Neural progenitor cell (in vitro differentiated cells): ENCODE data around the gene GUCD1. TPM values are rescaled to one million over a fixed set of nuclear protein-coding genes. Genes with fewer than 3 reads are reported as not detected.

ENCODE experiments used
- DNase-seq: peaks from one replicate; pipeline ENCODE4 v3.0.0-alpha.2; 2016; ENCODE audit warnings: low spot score
- H2AFZ ChIP-seq: fragments of 200-600 bp; sonication (generic); replicated peaks from 2 replicates; pipeline ENCODE4 v1.6.1; 2016; ENCODE audit warnings: antibody characterized with exemption
- H3F3A ChIP-seq: fragments of 200-600 bp; sonication (generic); 2 replicates; pipeline ENCODE4 v1.6.1; 2016; ENCODE audit warnings: antibody characterized with exemption, low read depth
- H3K27ac ChIP-seq: fragments of 200-600 bp; sonication (generic); 2 replicates; pipeline ENCODE4 v1.5.1; 2016; ENCODE audit warnings: mild to moderate bottlenecking
- H3K27me3 ChIP-seq: fragments of 200-600 bp; sonication (generic); 2 replicates; pipeline ENCODE4 v1.6.1; 2016; ENCODE audit warnings: mild to moderate bottlenecking, moderate library complexity
- H3K36me3 ChIP-seq: fragments of 200-600 bp; sonication (generic); 2 replicates; pipeline ENCODE4 v1.5.1; 2016
- H3K4me1 ChIP-seq: fragments of 200-600 bp; sonication (generic); 2 replicates; pipeline ENCODE4 v1.6.1; 2016; ENCODE audit warnings: mixed run types
- H3K4me2 ChIP-seq: fragments of 200-600 bp; sonication (generic); 2 replicates; pipeline ENCODE4 v1.6.1; 2016
- H3K4me3 ChIP-seq: fragments of 200-600 bp; sonication (generic); 2 replicates; pipeline ENCODE4 v1.5.1; 2016
- H3K79me2 ChIP-seq: fragments of 200-600 bp; sonication (generic); 2 replicates; pipeline ENCODE4 v1.6.1; 2016; ENCODE audit warnings: low read depth
- H3K9ac ChIP-seq: fragments of 200-600 bp; sonication (generic); 2 replicates; pipeline ENCODE4 v1.6.1; 2016
- H3K9me3 ChIP-seq: fragments of 200-600 bp; sonication (generic); 2 replicates; pipeline ENCODE4 v1.5.1; 2016; ENCODE audit warnings: low read depth
- H4K20me1 ChIP-seq: fragments of 200-600 bp; sonication (generic); 2 replicates; pipeline ENCODE4 v1.6.1; 2016; ENCODE audit warnings: low read depth
- H3K27ac Mint-ChIP-seq: 3 replicates; pipeline ENCODE4 v1.8.0; 2021; ENCODE audit warnings: mixed read lengths
- H3K27me3 Mint-ChIP-seq: 2 replicates; pipeline ENCODE4 v1.8.0; 2022; ENCODE audit warnings: low read depth, mild to moderate bottlenecking, inconsistent platforms, moderate library complexity, mixed read lengths; ENCODE audit not compliant: insufficient read depth
- H3K36me3 Mint-ChIP-seq: 3 replicates; pipeline ENCODE4 v1.8.0; 2021; ENCODE audit warnings: mixed read lengths
- H3K4me1 Mint-ChIP-seq: 3 replicates; pipeline ENCODE4 v1.8.0; 2021; ENCODE audit warnings: mixed read lengths
- H3K4me3 Mint-ChIP-seq: 3 replicates; pipeline ENCODE4 v1.8.0; 2021; ENCODE audit warnings: mild to moderate bottlenecking, moderate library complexity, mixed read lengths
- H3K9me3 Mint-ChIP-seq: 3 replicates; pipeline ENCODE4 v1.8.0; 2020; ENCODE audit warnings: mixed read lengths
- EZH2 ChIP-seq: fragments of 200-600 bp; sonication (generic); IDR thresholded peaks from 2 replicates; pipeline ENCODE4 v1.6.1; 2017; ENCODE audit warnings: antibody characterized with exemption, mild to moderate bottlenecking, moderate library complexity
- EZH2phosphoT487 ChIP-seq: fragments of 200-600 bp; sonication (generic); IDR thresholded peaks from 2 replicates; pipeline ENCODE4 v1.6.1; 2017; ENCODE audit warnings: antibody characterized with exemption
- total RNA-seq: library from RNA; depleted of rRNA; stranded (reverse); fragments of >200 nt; gene quantifications from 2 replicates; pipeline ENCODE4 v1.2.3, GENCODE V29; 2015; ENCODE audit warnings: low replicate concordance
- TF ChIP-seq, protein P1 (sequence below): fragments of 200-600 bp; sonication (generic); IDR thresholded peaks from 2 replicates; pipeline ENCODE4 v1.5.1; 2017; ENCODE audit warnings: antibody characterized with exemption, mild to moderate bottlenecking

GUCD1 gene
- total RNA-seq, 1 donor from 2014 or later: 31.0 TPM

DNA sequence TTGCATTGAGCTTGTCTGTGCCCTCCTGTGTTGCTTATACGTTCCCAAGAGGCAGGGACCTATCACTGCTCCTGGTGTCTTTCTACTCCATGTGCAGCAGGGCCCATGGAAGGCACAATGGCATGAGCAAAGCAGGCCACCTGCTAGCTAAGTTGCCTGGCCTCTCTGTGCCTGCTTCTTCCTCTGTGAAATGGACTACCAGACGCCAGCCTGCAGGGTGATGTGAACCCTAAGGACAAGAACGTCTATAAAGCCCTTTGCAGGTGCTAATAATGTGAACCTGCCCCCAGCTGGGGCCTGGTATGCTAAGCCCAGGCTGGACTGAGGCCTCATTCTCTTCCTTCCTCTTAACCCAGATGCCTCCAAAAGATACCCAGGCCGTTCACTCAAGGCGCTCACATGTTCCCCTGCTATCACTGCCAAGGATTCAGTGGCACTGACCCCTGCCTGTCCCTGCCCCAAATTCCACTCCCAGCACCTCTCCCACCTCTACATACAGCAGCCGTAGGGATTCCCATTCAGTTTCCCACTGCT is 4.0 kb downstream of the GUCD1 start:
- peaks cover 34% of the 10 kb centered on the region for H4K20me1 ChIP-seq
- H3K4me1 ChIP-seq: peaks cover 9% of the 10 kb centered on the region
- no peak overlapping the region for H3K4me2 ChIP-seq
- Mint-ChIP-seq H3K4me1 (peaks cover 20% of the 10 kb centered on the region), H3K36me3 (peaks cover 19% of the 10 kb centered on the region), H3K27me3 (peaks cover 3% of the 10 kb centered on the region), H3K27ac (no peak overlapping the region), H3K9me3 (no peaks in the 10 kb centered on the region), H3K4me3 (peak overlapping the region; percentile 55)
- no peak overlapping the region for H3K4me3 ChIP-seq
- no peaks in the 10 kb centered on the region for H3K9me3 ChIP-seq
- H3K27me3 ChIP-seq: no peaks in the 10 kb centered on the region
- H2AFZ ChIP-seq: no peak overlapping the region
- H3K79me2 ChIP-seq: peaks cover 64% of the 10 kb centered on the region
- no peak overlapping the region for H3K9ac ChIP-seq
- TF ChIP-seq, protein P1, sequence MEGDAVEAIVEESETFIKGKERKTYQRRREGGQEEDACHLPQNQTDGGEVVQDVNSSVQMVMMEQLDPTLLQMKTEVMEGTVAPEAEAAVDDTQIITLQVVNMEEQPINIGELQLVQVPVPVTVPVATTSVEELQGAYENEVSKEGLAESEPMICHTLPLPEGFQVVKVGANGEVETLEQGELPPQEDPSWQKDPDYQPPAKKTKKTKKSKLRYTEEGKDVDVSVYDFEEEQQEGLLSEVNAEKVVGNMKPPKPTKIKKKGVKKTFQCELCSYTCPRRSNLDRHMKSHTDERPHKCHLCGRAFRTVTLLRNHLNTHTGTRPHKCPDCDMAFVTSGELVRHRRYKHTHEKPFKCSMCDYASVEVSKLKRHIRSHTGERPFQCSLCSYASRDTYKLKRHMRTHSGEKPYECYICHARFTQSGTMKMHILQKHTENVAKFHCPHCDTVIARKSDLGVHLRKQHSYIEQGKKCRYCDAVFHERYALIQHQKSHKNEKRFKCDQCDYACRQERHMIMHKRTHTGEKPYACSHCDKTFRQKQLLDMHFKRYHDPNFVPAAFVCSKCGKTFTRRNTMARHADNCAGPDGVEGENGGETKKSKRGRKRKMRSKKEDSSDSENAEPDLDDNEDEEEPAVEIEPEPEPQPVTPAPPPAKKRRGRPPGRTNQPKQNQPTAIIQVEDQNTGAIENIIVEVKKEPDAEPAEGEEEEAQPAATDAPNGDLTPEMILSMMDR: no peak
- no peak for TF ChIP-seq EZH2phosphoT487
- no peaks in the 10 kb centered on the region for H3F3A ChIP-seq
- no peak for DNase-seq
- no peaks in the 10 kb centered on the region for H3K36me3 ChIP-seq
- no peak overlapping the region for H3K27ac ChIP-seq

DNA sequence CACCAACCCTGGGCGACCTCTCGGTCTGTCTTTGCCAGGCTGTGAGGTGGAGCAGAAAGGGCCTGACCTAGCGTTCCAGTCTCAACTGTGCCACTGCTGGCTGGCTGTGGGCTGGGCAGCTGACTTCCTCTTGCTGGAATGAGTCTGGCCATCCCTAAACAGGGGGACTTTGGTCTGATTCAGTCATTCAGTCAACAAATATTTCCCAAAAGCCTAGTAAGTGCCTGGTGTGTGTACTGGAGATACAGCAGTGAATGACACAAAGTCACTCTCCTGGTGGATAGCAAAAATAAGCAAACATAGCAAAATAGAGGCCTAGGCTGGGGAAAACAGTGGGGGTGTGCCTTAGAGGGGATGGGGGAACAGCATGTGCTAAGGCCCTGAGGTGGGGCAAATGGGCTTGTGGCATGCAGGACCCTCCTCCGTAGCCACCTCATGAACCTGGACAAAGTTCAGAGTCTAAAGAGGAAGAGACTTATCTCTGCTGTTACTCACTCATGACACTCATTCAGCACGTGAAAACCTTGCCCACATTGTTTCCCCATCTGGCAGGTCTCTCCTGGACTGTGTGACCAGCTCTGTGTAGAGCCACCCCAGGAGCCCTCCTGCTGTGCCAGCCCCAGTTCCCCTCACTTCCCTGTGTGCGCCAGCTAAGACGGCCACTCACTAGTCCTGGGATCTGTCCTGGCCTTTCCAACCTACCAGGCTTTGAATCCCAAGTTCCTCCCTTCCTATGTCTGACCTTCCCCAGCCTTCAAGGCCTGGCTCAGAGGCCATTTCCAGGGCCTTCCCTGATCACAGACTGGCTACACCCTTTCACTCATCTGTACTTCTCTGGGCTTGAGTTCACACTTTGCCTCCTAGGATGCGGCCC is 4.7 kb downstream of the GUCD1 start:
- Histone ChIP-seq H3K36me3 (no peaks in the 10 kb centered on the region), H3K27ac (no peak overlapping the region), H3K4me2 (no peak overlapping the region), H3K9me3 (no peaks in the 10 kb centered on the region), H4K20me1 (peaks cover 34% of the 10 kb centered on the region), H3K27me3 (no peaks in the 10 kb centered on the region), H3K9ac (no peak overlapping the region), H3K4me1 (peaks cover 9% of the 10 kb centered on the region), H3K4me3 (no peak overlapping the region), H3F3A (no peaks in the 10 kb centered on the region), H3K79me2 (peaks cover 61% of the 10 kb centered on the region), H2AFZ (no peak overlapping the region)
- H3K27ac Mint-ChIP-seq: no peak overlapping the region
- no peak overlapping the region for H3K4me3 Mint-ChIP-seq
- peaks cover 19% of the 10 kb centered on the region for H3K36me3 Mint-ChIP-seq
- peaks cover 20% of the 10 kb centered on the region for H3K4me1 Mint-ChIP-seq
- H3K27me3 Mint-ChIP-seq: peaks cover 3% of the 10 kb centered on the region
- H3K9me3 Mint-ChIP-seq: no peaks in the 10 kb centered on the region
- DNase-seq: no peak
- no peak for TF ChIP-seq EZH2phosphoT487
- TF ChIP-seq, protein P1: no peak
- no peak for TF ChIP-seq EZH2

DNA sequence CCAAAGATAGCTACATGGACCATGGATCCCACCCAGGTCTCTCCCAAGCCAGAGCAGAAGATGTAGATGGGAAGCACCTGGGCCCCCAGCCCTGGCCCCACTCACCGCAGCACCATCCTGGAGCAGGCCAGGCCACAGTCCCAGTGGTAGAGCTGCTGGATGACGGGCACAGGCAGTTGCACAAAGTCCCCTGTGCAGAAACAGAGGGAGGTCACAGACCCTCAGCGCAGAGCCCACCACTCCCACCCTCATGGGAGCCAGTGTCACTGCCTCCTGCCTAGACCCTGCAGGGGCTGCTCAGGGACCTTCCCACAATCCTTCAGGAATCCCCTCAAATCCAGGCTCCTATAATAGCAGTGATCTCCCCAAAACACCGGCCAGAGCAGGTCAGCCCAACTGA is 6.1 kb downstream of the GUCD1 start:
- DNase-seq: no peak
- H3K4me3 ChIP-seq: no peak overlapping the region
- H3K9ac ChIP-seq: no peak overlapping the region
- Mint-ChIP-seq H3K27me3 (peaks cover 3% of the 10 kb centered on the region), H3K27ac (no peak overlapping the region), H3K9me3 (no peaks in the 10 kb centered on the region), H3K4me1 (peaks cover 12% of the 10 kb centered on the region), H3K36me3 (peaks cover 21% of the 10 kb centered on the region), H3K4me3 (no peak overlapping the region)
- TF ChIP-seq EZH2phosphoT487: no peak
- TF ChIP-seq EZH2: no peak
- TF ChIP-seq, protein P1: no peak
- no peaks in the 10 kb centered on the region for H3K27me3 ChIP-seq
- no peak overlapping the region for H3K4me2 ChIP-seq
- H2AFZ ChIP-seq: no peak overlapping the region
- H3K9me3 ChIP-seq: no peaks in the 10 kb centered on the region
- peaks cover 4% of the 10 kb centered on the region for H3K4me1 ChIP-seq
- peaks cover 51% of the 10 kb centered on the region for H3K79me2 ChIP-seq
- no peak overlapping the region for H3K27ac ChIP-seq
- peaks cover 28% of the 10 kb centered on the region for H4K20me1 ChIP-seq
- H3F3A ChIP-seq: no peaks in the 10 kb centered on the region
- no peaks in the 10 kb centered on the region for H3K36me3 ChIP-seq
